Measurements from ENCODE around the gene AQP10.
"Not testable (repeated sequence)": the region's sequence is repeated elsewhere in the genome, so short reads cannot be mapped to it uniquely, and the experiment has no call there.

Gene AQP10

GRCh38 chr1:154346276-154346917 is 25.5 kb downstream of the AQP10 start:
- DNase-seq: no peak

GRCh38 chr1:154347961-154348360 is 27.1 kb downstream of the AQP10 start:
- no peak for DNase-seq

GRCh38 chr1:154348429-154349076 is 27.7 kb downstream of the AQP10 start:
- DNase-seq: no peak

- DNase-seq: no peak
Observed at GRCh38 chr1:154349121-154349520, 28.2 kb downstream of the AQP10 start.

DNA sequence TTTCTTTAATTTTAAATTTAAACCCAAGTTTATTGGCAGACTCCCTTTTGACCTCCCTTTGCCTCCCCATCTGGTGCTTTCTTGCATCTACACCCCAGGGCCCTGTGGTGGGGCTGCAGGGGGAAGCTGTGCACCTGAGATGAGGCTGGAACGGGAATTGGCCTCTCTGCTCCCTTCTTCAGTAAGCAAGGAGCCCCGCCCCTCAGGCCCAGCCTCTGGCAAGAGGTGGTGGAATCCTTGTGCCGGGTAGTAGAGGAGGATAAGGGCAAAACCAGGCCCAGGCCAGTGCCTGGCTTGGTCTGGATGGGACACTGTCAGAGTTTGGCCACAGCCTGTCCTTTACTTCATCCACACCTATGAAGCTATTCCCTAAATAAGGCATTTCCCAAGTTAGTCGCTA is 29.5 kb downstream of the AQP10 start:
- DNase-seq: no peak

- DNase-seq: peak; percentile 61
Observed at GRCh38 chr1:154351363-154352068, 30.6 kb downstream of the AQP10 start.

GRCh38 chr1:154352245-154352580 is 31.3 kb downstream of the AQP10 start:
- DNase-seq: no peak

GRCh38 chr1:154352581-154353459 is 31.9 kb downstream of the AQP10 start:
- DNase-seq: peak; percentile 30

- DNase-seq: no peak
Observed at GRCh38 chr1:154353460-154353904, 32.6 kb downstream of the AQP10 start.

GRCh38 chr1:154353966-154354365 is 33.1 kb downstream of the AQP10 start:
- DNase-seq: no peak

- no peak for DNase-seq
Observed at GRCh38 chr1:154358519-154358918, 37.6 kb downstream of the AQP10 start.

GRCh38 chr1:154360288-154360687 is 39.4 kb downstream of the AQP10 start:
- no peak for DNase-seq

GRCh38 chr1:154360881-154361280 is 40.0 kb downstream of the AQP10 start:
- DNase-seq: not testable (repeated sequence)

- DNase-seq: no peak
Observed at GRCh38 chr1:154361357-154361756, 40.5 kb downstream of the AQP10 start.

GRCh38 chr1:154371436-154371835 is 50.5 kb downstream of the AQP10 start:
- no peak for DNase-seq

DNA sequence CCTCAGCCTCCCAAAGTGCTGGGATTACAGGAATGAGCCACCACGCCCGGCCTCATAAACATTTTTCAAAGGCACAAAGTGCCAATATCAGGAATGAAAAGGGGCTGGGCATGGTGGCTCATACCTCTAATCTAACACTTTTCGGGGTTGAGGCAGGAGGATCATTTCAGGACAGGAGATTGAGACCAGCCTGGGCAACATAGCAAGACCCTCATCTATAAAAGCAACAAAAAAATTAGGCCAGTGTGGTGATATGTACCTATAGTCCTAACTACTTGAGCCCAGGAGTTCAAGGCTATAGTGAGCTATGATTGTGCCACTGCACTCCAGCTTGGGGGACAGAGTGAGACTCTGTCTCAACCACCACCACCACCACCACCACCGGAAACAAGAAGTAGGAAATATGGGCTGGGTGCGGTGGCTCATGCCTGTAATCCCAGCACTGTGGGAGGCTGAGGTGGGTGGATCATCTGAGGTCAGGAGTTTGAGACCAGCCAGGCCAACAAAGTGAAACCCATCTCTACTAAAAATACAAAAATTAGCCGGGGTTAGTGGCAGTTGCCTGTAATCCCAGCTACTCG is 53.0 kb downstream of the AQP10 start:
- DNase-seq: not testable (repeated sequence)
